Dermis microvascular lymphatic vessel endothelial cell (primary cell): ENCODE results near the gene DDAH2. TPM values are rescaled to one million over a fixed set of nuclear protein-coding genes. Genes with fewer than 3 reads are reported as not detected.
"Not testable (repeated sequence)": the region's sequence is repeated elsewhere in the genome, so short reads cannot be mapped to it uniquely, and the experiment has no call there.

Experiments used
- DNase-seq, 2 donors: peaks; one replicate each; pipeline versions ENCODE4 v3.0.0 to v3.0.0-alpha.2; 2010; ENCODE audit warnings: low read depth in 2 of 2
- total RNA-seq: library from RNA; depleted of rRNA; stranded (reverse); fragments of >200 nt; gene quantifications from 2 replicates; pipeline ENCODE4 v1.2.1, GENCODE V29; 2014

The DDAH2 gene
- total RNA-seq, 1 donor from 2014 or later: 108 TPM

DNA sequence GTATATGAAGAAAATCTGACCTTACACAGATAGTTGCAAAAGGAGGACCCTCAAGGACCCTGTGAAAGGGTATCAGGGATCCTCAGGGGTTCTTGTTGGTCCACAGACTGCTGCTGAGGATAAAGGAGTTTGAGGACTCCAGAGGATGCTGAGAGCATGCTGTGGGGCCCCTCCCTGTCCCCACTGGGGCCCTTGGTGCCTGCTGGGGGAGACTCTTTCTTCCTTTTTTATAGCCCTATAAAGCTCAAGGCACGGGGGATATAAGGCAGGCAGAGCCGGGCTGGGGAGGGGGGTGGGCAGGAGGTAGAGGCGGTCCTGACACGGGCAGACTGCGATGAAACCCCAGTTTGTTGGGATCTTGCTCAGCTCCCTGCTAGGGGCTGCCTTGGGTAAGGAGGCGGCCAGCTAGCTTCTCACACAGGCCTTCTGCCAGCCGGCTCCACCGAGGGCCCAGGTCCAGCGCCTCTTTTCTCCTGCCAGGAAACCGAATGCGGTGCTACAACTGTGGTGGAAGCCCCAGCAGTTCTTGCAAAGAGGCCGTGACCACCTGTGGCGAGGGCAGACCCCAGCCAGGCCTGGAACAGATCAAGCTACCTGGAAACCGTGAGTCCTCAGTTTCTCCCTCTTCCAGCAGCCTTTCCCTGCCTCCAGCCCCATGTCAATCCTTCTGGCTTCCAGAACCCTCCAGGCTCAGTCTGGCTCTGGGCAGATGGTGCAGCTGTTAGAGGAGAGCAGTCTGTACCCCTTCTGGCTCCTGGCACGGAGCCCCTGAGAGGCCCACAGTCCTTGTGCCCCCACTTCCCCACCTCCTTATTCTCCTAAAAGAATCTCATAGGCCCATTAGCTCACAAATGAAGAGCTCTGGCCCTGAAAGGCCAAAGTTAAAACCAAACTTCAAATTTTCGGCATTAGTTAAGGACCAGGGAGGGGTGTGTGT is 13.8 kb downstream of the DDAH2 start, which contains the start of gene LY6G6D:
LY6G6D (plus strand) TSS at position 327 of the 937 bp plus-strand sequence; CDS start at position 335, 8 bp downstream.
- DNase-seq: no peak

DNA sequence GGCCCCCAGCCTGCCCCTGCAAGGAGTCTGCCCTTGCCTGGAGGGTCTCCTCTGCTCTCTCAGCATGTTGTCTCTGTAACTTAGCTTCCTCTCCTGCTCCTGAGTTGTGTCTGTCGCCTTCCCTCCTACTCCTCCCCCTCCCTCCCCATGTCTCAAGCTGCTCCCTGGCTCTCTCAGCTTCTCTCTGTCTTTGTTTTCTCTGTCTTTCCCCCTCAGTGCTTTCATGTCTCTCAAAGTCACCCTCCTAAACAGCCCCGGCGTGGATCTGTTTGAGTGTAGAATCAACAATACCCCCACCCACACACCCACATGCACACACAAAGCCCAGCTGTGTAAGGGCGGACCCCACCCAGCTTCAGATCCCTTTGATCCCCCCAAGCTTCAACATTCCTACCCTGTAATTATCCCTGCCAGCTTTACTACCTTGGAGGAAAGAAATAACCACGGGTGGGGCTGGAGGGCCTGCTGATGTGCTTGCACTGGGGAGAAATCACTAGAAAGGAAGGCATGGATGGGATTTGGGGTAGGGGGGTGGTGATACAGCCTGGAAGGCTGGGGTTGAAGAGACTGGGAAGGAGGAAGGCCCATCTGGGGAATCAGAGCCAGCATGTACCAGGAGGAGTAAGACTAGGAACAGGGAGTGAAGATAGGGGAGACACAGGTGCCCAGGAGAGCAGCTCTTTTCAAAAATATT is 15.0 kb downstream of the DDAH2 start:
- DNase-seq: no peak

DNA sequence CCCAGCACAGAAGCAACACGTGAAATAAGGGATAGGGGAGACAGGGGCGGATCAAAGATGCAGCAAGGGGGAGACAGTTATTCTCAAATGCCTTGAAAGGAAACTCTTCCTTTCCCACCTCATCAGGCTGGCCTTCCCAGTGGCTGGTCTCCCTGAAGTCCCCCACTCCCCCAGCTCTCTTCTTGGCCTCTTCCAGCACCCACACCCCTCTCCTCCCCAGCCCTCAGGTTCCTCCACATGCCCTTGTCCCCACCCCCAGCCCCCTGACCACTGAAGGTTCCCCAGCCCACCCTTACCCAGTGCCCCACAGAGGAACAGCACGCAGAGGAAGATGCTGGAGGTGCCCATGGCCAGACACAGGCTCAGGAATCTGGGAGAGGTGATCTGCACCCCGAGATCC is 15.6 kb downstream of the DDAH2 start:
- no peak for DNase-seq

DNA sequence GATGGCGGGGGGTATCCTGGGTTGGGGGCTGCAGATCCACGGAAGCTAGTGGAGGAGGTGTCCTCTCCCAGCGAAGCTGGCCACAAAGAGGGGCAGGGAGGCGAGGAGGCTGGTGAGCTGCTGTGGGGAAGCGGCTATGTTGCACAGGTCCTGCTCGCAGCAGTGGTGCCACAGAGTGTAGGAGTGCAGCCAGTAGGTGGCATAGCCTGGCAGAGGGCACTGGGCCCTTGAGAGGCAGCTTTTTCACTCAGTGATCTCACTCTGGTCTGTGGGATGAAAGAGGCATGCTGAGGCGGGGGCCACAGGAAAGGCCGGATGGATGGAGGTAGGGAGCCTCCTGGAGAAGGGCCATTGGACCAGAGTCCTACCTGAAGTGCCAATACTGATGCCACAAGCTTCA is 16.8 kb downstream of the DDAH2 start:
- DNase-seq: no peak

GRCh38 chr6:31711233-31711632 is 17.9 kb downstream of the DDAH2 start:
- DNase-seq: no peak

DNA sequence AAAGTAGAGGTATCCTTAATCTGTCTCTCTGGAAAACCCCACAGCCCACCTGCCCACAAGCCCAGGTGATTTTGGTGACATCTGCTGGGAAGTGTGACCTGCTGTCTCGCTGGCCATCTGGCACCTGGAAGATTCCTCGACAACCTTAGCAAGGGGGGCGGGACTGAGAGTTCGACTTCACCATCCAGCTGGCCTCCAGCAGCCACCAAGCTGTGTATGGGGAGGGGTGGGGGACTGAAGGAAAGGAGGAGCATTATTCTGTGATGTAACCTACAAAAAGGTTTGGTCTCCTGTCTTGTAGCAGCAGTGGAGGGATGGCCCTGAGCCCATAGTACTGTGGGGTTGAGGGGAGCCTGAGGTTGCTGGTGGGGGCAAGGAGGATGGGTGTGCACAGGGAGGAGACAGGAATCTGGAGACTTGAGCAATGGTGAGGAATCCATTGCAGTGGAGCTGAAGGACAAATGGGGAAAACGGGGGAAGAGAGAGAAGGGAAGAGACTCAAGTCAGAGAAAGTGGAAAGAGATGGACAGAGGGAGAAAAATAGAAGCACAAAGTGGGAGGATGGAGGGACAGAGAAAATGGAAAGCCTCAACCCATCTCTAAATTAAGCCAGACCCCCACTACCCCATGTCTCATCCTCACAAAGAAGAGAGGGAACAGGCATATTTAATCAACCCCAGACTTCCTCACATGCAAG is 18.4 kb downstream of the DDAH2 start:
- DNase-seq: no peak

DNA sequence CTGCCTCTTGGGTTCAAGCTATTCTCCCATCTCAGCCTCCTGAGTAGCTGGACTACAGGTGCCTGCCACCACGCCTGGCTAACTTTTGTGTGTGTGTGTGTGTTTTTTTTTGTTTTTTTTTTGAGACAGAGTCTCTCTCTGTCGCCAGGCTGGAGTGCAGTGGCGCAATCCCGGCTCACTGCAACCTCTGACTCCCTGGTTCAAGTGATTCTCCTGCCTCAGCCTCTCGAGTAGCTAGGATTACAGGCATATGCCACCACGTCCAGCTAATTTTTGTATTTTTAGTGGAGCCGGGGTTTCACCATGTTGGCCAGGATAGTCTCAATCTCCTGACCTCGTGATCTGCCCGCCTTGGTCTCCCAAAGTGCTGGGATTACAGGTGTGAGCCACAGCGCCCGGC is 19.9 kb downstream of the DDAH2 start:
- not testable (repeated sequence) for DNase-seq

- DNase-seq: no peak
These were observed 20.9 kb downstream of the DDAH2 start for GRCh38 chr6:31708224-31708623.

DNA sequence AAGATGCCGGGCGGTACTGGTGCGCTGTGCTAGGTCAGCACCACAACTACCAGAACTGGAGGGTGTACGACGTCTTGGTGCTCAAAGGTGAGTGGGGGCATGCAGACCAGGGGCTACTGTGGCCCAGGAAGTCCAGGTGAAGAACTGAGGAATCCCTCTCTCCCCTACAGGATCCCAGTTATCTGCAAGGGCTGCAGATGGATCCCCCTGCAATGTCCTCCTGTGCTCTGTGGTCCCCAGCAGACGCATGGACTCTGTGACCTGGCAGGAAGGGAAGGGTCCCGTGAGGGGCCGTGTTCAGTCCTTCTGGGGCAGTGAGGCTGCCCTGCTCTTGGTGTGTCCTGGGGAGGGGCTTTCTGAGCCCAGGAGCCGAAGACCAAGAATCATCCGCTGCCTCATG is 21.4 kb downstream of the DDAH2 start:
- DNase-seq: no peak

DNA sequence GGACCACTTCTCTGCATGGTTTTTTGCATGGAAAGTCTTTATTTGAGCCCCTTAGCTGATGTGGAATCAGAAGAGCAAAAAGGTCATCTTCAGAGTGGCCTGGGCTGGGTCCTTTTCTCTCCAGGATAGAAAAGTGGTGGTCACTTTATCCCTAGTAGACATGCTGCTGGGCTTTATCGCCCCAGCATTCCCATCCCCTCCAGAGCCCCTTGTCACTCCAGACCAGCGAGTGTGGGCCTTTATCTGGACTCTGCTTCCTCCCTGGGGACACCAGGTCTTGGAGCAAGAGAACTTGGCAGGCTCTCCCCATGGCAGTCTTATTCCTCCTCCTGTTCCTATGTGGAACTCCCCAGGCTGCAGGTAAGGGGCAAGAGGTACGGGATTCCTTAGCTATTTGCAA is 22.5 kb downstream of the DDAH2 start, which contains the start of gene LY6G6F:
LY6G6F (plus strand) TSS at position 268 of the 400 bp plus-strand sequence; CDS start at position 309, 41 bp downstream.
- no peak for DNase-seq

GRCh38 chr6:31705931-31706330 is 23.2 kb downstream of the DDAH2 start:
- DNase-seq: no peak

DNA sequence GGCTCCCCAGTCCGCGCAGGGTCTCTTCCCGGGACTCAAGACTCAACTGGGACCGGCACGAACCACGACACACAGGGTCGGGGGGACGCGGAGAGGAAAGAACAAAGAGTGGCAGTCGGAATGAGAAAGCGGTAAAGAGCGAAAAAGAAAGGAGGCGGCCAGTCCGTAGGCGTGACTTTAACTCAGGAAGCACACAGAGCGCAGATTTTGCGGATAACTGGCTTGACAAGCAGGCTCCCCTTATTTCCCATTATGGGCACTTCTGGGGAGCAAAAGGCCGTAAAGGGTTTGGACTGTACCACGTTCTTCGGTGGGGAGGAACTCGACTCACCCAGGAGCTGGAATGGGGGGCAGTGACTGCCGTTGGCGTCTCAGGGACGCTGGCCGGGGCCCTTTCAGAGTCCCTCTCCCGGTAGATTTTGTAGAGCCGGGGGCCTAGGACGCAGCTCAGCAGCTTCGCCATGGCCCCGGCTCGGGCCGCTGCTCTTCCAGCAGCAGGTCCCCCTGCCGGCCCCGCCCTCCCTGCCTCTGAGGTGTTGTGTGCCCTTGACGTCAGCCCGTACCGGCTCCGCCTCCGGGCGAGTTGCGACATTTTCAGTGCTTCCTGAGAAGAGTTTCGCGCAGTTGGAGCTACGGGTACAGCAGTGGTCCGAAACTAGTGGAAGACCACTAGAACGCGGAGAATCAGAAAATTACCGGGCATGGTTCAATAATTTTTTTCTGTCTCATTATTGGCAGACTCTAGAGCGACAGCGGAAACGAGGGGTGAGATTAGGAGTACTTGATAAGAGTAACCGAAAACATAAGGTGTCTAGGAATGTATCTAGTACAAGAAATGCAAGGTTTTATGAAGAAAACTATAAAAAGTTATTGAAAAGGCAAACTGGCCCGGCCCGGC is 26.0 kb downstream of the DDAH2 start, which contains the start of gene ABHD16A:
ABHD16A (minus strand) TSS at position 506 of the 898 bp plus-strand sequence; CDS start at position 463, 43 bp downstream.
- peak; percentile 98 to 99 for DNase-seq

DNA sequence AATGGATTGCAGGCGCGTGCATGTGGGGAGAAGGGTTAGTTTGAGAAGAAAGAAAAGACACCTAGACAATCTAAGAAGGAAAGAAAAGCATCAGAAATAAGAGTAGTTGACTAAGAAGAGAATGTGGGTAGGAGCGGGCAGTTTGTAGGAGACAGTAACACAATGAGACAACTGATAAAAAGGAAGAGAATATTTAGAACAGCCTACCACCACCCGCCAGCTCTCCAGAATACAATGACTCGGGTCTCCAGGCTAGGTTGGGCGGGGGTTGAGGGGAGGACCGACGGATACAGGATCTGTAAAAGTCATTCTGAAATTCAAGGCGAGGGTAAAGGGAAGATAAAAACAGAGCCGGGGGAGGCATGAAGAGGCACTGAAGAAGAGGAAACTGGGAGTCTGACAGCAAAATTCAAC is 26.7 kb downstream of the DDAH2 start:
- peak in 1 of 2 donors; percentile 66 for DNase-seq

DNA sequence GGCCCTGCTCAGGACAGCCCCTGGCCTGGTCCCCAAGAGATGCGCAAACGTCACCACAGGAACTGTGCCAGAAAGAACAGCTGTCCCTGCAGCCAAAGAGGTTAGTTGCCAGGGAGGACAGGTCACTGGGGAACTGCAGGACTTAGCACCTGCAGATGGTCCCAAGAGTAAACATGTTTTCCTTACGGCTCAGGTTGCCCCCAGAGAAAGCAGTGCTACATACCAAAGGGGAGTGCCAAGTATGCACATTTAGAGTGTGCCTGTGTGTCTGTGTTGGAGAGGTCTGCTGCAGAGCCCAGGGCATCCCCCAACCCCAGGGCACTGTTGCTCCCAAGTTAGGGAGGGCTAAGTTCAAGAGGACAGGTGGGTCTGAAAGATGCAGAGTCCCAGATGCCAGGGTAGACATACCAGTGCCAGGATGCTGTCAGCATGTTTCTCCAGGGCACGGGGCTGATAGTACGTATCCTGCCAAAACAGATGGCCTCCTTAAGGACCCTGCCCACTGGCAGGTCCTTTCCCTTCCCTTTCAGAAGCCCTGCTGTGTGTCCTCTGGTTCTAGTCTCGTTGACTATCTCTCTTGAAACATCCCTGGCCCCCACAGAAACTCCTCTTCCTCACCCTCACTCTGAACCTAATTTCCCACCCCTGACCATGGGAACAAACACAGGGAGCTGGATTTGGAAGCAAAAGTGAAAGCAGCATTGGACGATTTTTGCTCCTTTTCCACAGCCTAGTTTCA is 27.3 kb downstream of the DDAH2 start:
- DNase-seq: peak; percentile 13 to 28

DNA sequence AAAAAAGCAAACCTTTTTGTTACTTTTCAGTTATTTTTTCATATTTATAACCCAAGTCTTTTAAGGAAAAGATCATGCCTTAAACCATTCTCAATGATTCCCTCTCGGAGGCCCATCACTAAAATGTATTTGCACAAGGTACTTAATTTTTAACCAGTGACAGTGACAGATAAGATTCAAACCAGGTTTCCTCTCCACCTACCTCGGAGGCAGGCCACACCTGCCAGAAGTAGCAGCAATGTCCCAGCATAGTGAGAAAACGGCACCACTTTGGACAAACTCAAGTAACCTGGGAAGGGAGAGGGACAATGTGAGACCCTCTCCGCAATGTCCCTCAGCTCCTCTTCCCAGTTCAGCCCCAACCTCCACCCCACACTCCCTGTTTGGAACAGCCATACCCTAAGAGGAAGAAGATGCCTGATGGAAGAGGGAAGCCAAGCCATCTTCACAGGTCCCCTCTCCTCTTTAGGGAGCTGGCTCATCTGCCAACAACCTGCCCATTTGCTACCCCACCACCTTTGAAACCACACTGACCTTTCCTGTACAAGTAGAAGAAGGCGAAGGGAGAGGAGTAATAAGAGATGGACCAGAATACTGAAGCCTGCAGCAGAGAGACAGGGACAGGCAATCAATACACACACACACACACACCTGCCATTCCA is 28.2 kb downstream of the DDAH2 start:
- DNase-seq: no peak

GRCh38 chr6:31697555-31697954 is 31.5 kb downstream of the DDAH2 start:
- peak in 1 of 2 donors; percentile 33 for DNase-seq

DNA sequence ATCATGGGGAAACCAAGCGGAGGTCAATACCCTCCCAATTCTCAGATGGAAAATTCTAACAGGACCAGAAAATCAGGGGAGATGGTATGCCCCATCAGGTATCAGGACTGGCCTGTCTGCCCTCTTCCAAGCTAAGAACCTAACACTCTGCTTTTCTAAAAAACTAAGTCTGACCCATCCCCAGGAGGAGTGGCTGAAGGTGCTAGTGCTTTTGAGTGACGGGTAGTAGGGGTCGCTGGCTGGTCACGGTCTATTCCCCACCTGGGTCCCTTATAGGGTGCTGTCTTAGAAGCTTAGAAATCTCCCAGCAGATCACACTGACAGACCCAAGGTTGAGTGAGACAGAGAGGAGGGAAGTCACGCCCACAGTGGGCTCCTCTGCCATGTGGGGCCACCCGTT is 35.6 kb downstream of the DDAH2 start:
- DNase-seq: no peak

DNA sequence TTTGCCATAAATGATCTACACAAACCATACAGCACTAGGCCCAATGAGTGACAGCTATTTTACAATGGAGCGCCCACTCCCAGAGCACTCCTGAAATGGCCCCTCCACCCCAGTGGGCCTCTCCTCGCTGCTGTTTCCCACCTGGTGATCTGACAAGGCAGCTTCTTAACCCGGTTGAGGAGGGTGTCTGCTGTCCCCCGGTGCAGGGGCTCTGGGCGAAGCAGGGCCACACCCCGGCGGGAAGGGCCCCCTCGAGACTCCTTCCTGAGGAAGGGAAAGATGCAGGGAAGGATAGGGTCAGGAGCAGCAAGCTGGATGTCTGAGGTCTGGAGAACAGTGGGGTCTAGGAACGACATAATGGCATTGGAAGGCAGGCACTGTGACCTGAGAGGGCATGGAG is 36.2 kb downstream of the DDAH2 start:
- DNase-seq: no peak

DNA sequence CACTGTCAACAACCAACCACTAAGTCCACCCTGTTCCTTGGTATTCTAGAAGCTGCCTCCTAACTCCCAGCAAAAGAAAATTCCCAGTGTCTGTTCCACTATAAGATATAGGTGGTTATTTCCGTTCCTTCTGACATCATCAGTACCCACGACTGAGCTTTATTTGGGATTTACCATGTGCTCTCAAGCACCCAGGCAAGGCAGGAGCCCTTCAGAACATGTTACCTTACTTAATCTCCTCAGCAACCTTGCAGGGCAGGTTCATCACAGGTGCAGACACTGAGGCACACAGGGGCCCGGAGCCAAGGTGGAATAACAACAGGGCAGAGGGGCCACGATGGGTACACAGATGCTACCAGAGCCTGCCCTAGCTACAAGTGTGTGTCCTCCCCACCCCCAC is 36.7 kb downstream of the DDAH2 start:
- DNase-seq: no peak
